ENCODE data around the gene LRMDA.
A peak's percentile ranks its signal among the peaks of the same experiment; 100 is the strongest.
"Not testable (repeated sequence)": the region's sequence is repeated elsewhere in the genome, so short reads cannot be mapped to it uniquely, and the experiment has no call there.

The LRMDA gene

DNA sequence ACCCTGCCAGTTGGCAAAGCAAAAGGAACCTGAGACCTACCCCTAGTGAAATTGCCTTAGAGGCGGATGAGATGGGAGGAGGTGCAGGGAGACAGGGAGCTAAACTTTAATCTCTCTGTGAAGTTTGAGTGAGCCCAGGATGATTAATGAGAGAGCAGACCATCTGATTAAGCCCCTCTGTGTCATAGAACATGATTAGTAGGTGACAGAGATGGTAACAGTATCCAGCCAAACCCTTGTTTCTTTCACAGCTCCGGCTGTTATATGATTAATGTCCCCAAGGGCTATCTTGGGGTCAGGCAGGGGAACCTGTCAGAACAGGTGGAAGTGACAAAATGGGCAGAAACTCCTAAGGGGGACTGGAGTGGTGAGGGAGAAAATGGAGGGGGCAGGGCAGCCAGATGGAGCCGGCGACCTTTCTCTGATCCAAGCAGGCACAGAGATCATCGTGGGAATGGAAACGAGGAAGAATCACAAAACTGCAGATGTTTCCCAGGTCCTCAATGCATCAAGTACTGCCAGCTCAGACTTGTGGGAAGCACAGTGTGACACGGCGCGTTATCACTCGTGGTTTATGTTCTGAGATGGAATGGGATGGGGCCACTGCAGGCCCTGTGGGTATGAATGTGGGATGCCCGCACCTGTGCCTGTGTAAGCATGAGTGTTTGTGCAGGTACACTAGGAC, 684.2 kb downstream of the LRMDA start:
- no peak for DNase-seq

DNA sequence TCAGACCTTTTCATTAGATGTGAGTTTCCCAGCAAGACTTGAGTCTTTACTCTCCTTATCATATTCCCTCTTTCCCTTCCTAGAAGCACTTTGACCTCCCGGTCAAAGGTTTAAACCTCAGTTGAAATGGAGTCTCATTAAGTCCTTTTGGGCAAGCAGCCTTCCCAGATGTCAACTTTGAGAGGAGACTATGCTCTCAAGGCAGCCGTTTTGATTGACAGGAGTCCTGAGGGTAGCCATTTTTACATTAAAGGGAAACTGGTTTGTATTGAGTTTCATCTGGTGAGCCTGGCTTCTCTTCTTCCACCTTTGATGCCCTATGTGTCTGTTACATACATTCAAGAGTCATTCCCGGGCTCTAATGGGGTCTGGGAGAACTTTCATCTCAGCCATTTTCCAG, 685.1 kb downstream of the LRMDA start:
- DNase-seq, result no peak

DNA sequence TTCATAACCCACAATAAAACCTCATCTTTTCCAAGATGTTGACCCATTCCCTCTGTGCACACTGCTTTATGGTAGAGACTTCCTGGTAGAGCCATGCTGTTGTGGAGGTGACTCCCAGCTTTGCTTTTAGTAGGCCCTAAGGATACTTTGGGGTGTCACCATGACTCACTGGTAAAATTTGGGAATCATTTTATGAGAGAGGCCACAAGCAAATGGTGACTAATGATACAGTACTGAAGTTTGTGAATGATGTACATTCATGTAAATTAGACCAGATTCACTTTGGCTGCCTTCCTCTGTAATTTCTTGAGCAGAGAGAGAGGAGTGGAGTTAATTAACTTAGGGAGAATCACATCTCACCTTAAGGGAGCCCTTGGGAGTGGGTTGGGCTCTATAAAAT, 686.5 kb downstream of the LRMDA start:
- DNase-seq, result no peak

DNA sequence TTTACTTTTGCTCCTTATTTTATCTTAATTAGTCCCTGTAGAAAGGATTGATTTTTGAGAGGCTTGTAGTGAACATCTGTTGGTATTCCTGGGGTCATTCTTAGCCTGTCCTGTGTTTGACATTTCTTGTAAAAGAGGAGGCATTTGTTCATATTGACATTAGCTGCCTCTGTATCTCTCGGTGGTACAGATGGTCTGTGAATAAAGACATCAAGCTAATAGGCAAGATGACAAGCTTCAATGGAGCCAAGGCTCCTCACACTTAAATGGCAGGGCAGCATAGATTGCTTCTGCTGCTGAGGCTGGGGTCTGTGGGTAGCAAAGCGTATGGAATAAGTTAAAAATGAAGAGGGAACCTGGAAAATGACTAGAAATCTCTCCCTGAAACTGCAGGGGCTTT, 687.6 kb downstream of the LRMDA start:
- no peak for DNase-seq

DNA sequence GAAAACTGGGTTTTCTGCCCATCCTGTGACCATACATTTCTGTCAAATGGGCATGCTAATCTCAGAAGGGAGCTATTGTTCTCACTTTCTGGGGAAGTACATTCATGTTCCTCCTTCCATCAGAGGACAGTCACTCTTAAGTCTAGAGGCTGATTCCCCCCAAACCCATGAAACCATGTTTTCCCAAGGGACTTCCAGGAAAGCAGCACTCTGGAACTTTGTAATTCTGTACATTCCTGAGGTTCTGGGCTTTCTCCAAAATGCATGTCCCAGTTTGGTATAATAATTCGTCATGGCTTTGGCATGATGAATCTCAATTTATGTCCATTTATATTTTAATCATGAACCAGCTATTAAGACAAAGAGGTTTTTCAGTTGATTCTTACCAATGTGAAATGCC, 688.1 kb downstream of the LRMDA start:
- no peak for DNase-seq

DNA sequence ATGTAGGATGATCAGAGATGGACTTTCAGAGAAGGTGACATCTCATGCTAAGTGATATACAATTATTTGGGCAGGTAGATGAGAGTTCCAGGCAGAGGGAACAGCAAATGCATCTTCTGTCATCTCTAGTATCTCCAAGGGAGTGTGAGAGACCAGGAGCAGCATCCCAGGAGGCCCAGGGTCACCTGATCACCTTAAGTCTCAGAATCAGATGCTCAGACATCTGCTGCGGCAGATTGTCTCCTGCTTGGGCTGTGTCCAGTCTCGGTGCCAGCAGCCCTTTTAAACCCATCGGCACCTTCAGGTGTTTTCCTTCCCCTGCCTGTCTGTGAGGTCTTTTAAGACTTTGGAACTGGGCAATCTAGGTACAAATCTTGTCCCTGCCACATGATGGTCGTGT, 690.6 kb downstream of the LRMDA start:
- no peak for DNase-seq

DNA sequence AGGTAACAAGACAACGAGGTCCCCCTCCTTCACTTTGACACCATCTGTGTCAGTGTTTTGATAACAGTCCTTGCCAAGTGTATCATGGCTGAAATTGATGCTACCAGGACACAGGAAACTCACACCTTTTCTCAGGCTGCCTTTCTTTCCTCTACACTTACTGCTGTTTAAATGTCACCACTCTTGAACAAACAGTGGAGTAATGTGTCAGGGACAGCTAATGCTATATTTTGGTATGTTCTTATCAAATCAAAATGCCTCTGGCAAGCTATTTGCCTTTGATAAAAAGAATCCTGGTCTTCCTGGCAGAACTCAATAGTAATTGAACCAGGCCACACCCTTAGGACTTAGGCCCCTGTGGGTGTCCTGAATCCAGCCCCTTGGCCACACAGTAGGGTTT, 692.9 kb downstream of the LRMDA start:
- DNase-seq, result no peak

DNA sequence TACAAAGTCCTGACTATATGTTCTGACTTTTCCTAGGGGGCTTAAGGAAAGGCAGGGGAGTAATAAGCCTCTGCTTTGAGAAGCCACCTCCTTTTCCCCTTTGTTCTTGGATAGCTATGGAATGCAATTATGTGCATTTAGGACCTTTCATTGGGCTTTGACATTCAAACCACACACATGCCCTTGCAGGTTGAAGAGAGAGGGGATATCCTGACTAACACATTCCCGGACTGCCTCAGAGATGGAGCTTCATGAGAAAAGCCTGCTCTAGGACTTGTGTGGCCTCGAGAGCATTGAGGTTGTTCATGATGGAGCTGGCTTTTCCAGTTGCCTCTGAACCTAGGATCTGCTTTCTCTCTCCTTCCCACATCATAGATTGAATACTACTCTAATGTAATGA, 694.5 kb downstream of the LRMDA start:
- DNase-seq, result no peak

DNA sequence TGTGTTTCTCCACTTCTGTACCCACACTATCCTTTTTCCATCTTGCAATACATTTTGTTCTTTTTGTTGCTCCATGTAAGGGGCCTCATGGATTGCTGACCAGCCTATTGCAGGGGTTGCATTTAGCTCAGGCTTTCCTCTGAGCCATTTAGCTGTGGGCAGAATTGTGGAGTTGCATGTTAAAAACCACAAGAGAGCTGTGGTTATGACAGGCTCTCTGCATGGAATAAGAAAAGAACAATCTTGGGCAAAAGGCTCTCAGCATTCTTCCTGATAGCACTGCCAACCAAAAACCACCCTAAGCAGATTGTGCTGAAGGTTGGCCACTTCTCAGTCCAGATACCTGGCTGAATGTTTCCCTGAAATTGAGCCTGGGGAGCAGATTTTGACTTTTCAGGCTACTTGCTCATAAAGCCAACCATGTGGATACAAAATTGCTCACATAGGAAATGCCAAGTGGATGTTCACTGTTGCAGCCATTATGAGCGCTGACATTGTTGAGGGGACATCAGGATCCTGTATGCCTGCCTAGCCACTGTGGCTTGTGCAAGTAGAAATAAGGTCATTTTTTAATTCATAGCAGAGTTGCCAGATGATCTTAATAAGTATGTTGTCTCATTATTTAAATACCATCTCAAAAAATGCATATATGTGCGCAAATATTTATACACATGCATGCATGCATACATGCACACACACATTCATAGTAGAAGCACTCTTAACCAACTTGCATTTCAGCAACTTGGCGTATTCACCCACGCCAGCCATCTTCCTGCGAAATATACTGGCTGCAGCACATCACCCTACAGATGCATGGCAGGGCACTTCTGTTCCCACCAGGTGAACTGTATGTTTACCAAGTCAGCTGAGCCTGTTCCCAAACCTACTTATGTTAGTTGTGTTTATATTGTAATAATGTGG, 695.4 kb downstream of the LRMDA start:
- DNase-seq, result no peak

DNA sequence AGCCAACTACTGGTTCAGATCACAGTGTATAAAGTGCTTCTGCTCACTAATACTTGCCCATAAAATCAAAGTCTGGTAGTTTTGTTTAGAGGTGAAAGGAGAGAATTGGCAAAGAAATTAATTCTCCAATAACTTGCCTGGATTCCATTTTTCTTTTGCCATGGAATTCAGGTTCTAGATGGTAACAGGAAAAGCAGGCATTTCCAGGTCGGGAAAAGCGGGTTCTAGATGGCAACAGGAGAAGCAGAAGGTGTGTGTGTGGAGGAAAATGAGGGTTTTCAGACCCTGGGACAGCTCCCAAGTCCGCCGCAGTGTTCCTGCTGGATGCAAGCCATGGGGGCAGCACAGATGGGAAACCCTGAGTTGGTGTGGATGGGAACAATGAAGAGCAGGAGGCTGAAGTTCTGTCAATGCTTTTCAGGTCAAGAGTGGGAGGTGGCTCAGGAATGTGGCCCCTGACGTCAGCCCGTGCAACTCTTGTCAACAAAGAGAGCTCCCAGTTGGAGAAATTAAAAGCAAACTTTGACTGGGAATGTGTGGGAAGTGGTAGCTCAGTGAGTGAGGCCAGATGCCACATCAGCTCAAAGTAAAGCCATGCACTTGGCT, 696.7 kb downstream of the LRMDA start:
- DNase-seq, result no peak

DNA sequence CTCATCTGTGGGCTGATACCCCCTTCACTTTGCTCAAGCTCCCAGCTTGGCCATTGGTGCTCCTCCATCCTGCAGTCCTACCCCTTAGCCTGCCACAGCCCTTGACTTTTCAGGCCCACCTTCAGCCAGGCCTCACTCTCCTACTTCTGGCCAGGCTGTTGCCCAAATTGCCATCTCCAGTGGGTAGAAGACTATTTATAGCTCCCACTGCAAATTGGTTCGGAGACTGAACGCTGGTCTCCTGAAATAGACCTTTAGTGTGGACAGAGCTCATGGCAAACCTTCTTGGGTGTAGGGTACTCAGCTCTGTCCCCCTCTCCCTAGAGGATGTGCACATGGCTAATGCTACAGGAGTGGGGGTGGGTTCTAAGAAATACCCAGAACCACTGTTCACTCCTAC, 697.8 kb downstream of the LRMDA start:
- DNase-seq, result no peak

DNA sequence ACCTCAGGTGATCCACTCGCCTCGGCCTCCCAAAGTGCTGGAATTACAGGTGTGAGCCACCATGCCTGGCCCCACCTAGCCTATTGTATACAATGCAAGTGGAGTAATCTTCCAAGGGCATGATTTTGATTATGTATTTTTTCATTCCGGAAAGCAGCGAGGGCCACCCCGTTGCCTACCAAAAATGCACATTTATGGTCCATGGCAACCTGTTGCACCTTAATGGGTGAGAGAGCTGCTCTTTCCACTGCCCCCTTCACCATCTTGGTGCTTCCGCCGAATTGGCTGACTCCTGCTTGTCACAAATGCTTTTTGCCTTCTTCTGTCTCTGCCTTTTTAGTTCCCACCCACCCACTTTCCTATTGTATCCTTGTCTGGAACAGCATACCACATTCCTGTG, 699.5 kb downstream of the LRMDA start:
- DNase-seq, result no peak

DNA sequence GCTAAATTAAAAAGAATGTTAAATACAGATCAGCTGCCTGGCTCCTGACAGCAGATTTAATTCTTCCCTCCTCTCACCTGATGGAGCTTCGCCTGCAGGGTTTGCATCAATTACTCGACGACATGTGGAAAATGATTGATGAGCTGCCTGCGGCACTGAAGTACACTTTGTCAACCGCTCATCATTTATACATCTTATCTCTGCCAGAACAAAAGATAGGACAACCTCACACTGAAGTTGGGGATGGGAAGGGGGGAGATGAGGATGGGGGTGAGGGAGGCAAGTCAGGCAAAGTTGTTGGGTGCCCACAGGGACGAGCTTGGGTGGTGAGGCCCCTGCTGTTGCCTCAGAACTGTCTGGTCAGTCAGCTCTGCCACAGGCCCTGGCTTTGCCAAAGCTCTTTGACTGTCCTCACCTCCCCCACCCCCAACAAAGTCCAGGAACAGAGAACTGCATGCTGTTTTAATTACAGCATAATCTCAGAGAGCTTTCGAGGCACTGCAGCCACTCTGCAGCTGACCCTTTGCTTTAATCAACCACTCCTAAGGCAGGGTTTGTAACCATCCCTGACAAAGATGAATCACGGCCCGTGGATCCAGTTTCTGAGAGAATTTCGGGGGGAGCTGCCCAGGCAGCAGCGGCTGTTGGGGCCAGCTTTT, 702.3 kb downstream of the LRMDA start:
- no peak for DNase-seq

DNA sequence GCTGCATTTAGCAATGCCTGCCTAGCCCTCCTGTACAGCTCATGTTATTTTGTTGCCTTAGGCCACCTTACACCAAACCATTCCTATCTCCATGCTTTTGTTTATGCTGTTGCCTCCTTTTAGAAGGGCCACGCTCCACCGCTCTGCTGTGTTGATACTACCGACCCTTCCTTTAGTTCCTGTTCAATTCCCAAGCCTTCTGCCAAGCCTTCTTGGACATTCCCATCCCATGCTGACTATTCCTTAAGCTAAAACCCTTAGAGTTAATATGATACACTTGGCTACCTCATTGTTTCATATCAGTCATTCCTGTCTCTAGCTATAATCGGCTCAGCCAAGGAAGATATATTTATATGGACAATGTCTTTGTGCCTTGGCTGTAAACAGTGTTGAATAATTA, 705.5 kb downstream of the LRMDA start:
- no peak for DNase-seq

DNA sequence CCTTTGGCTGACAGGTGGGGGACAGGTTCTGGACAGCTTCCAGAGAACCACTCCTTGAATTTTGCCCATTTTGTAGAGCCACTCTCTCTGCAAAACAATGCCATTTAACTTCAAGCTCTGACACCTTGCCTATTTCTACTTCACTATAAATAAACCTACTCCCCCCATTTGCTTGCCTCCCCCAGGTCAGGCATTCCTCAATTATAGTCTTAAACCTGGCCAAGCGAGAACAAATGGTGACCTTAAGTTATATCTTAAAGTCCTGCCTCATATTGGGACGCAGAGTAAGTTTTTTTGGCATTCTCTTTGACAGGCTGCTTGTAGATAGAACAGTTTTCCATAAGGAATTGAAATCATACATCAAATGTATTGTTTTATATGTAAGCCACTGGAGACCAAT, 706.9 kb downstream of the LRMDA start:
- no peak for DNase-seq

DNA sequence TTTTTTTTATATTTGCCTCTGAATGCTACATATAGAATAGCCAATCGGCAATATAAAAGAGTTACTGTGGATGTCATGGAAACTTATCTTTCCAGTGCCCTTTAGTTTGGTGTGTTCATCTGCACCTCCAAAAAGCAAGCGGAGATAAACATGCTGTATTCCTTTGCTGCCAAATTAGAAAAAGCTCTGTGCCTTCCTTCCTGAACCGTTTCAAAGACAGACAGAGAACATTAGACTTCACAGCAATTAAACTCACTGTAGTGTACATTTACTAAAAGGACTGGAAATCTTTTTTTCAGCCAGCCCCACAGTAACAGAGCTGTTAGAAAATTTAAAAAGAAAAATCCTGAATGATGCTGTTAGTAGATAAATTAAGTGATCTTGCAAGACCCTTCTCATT, 707.5 kb downstream of the LRMDA start:
- DNase-seq, result no peak

DNA sequence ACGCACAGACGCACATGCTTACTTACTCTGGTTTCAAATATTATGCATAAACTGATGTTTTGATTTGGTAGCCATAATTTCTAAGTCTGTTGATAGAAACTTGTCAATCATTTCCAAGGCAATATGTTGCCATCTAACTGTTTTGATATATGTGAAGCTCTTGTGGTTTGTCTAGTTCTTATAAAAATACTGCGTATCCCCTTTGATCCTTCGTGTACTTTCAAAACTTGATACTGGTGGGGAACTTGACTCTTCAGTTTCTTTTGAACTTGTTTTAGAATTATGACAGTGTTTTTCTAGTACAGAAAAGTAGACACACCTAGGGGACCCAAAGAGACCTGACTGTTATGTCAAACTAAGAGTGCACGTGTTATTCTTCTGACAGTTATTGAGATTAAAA, 708.0 kb downstream of the LRMDA start:
- DNase-seq, result peak; percentile 1

DNA sequence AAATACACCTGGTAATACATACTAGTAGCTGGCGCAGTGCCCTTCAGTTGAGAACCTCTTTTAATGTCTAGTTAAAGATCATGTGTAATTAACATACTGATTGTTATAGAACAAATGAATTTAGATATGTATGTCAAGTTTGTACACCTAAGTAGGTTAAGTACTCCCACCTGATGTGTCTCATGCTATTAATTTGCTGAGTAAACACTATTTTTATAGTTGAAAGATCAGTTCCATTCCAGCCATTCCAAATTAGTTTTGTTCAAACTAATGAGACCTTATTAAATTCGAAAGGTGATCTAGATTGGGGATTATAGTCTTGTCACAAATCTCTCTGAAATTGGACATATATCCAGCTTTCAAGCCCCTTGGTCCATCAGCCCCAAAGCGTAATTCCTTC, 710.0 kb downstream of the LRMDA start:
- no peak for DNase-seq

DNA sequence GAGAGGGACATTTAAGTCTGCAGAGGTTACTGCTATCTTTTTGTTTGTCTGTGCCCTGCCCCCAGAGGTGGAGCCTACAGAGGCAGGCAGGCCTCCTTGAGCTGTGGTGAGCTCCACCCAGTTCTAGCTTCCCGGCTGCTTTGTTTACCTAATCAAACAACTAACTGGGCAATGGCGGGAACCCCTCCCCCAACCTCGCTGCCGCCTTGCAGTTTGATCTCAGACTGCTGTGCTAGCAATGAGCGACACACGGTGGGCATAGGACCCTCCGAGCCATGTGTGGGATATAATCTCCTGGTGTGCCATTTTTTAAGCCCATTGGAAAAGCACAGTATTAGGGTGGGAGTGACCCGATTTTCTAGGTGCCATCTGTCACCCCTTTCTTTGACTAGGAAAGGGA, 716.8 kb downstream of the LRMDA start:
- DNase-seq, result not testable (repeated sequence)

DNA sequence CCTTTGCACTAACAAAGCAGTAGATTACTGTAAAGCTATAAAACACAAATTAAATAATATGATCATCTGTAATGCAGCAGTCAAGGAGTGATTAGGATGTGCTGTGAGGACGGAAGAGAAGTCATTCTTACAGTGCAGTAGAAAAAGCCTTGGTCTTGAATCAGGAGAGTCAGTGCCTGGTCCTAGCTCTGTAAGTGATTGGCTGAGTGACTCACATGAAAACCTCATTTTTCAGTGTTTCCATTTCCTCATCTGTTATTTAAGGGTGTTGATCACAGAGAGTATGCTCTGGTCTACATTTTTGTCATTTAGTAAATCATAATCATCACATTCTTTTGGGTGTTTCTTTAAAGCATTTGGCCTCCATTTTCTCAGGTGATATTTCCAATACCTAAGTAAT, 717.8 kb downstream of the LRMDA start:
- DNase-seq, result no peak

DNA sequence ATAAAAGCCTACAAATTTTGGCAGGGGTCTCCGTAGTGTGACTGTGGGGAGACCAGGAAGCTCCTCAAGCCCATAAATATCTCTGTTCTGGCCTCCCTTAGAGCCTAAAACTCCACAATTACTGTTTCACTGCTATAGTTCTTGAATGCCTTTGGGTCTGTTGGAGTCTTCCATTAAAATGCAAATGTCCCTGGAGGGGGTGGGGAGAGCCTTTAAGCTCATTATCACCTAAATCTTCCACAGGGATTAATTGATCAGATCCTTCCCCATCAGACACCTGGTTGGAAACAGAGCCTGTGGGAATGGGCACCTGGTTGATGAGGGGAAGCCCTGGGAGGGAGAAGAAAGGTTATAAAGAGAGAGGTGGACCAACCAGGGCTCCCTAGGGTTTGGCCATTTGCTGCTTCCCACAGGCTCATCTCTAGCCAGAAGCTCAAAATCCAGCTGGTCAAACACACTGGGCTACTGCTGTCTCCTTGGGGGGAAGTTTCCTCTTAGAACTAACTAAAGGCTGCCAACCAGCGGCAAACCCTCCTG, 718.2 kb downstream of the LRMDA start:
- DNase-seq, result no peak

DNA sequence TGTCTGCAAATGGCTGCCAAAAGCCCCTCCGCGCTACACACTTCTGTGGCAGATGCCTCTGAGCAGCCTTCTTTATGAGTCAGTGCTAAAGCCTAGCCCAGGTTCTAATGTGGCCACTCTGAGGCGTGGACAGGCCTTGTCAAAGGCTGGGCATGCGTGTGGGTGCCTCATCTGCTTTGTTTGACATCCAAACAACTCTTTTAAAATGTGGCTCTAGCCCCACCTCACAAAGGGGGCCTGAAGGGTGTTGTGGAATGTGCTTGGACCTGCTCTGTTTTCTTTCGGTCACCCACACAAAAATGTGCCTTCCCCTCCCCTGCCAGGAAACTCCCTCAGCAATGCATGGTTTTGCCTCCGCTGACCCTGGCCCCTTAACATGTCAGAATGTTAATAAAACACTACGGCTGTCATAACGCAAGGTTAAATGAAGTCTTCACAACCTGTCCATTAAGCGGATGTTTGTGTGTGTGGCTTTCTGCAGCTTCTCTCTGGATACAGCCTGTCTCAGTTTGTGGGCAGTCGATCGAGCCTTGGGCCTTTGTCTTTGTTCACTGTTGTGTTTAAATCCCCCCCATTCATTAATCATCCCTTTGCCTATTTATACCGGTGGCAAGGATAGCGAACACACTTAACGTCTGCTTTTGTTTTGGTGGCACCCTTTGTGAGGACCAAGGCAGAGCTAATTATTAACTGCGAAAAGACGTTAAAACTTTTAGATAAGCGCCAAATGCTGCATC, 718.9 kb downstream of the LRMDA start:
- no peak for DNase-seq

DNA sequence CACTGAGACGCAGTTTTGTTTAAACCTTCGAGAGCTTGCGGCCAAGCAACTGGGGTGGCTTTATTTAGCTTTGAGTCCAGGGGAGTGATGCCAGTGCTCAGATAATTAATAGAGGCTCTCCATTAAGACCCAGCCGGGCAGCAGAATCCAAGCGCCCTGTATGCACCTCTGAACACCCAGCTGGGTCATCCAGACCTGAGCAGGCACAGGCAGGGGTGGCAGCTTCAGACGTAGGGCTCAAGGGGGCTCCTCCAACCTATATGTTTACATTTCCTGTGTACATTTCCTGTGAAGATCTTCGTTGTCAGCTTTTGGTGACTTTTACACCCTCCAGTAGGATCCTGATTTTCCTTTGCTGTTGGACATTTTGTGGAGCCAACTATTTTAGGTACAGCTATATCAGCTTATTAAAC, 719.5 kb downstream of the LRMDA start:
- DNase-seq, result no peak
